Stimulated activated CD4-positive, alpha-beta T cell treated with anti-CD3 and anti-CD28 coated beads, Interleukin-15, amount 100 ng/mL, for 24 hours (primary cell): ENCODE results near the gene CCDC68.
"Not testable (repeated sequence)": the region's sequence is repeated elsewhere in the genome, so short reads cannot be mapped to it uniquely, and the experiment has no call there.

Source experiments
- DNase-seq: peaks from one replicate; pipeline ENCODE4 v3.0.0-alpha.2; 2020

CCDC68 gene

GRCh38 chr18:54958704-54959625 is at the start of gene CCDC68:
Gene CCDC68 (minus strand): TSS chr18:54959461. CDS start chr18:54942791, 16,670 bp downstream.
- DNase-seq = peak; percentile 11

DNA sequence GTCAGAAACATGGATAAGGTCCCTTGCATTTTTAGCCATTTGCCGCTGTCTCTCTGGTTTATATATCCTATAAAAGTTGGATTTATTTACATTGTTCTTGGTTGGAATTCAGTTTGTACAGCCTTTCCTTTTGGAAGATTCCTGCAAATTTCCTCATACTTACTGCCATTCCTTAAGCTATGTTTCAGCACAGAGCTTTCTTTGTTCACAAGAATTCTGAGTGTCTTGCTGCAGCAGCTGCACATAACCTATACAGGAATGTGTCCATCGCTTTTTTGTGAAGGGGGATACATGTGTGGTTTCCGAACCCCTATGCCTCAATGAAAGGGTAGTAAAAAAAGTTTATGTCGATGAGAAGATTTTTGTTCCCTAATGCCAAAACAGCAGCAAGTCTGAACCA is 48.3 kb upstream of the CCDC68 start:
- no peak for DNase-seq

GRCh38 chr18:55003695-55004094 is 44.4 kb upstream of the CCDC68 start:
- no peak for DNase-seq

GRCh38 chr18:55002261-55002660 is 43.0 kb upstream of the CCDC68 start:
- no peak for DNase-seq

- DNase-seq = no peak
Observed at GRCh38 chr18:55001394-55002024, 42.2 kb upstream of the CCDC68 start.

GRCh38 chr18:55000529-55000928 is 41.3 kb upstream of the CCDC68 start:
- no peak for DNase-seq

GRCh38 chr18:54999016-54999415 is 39.8 kb upstream of the CCDC68 start:
- DNase-seq = no peak

- no peak for DNase-seq
Observed at GRCh38 chr18:54995421-54996143, 36.3 kb upstream of the CCDC68 start.

DNA sequence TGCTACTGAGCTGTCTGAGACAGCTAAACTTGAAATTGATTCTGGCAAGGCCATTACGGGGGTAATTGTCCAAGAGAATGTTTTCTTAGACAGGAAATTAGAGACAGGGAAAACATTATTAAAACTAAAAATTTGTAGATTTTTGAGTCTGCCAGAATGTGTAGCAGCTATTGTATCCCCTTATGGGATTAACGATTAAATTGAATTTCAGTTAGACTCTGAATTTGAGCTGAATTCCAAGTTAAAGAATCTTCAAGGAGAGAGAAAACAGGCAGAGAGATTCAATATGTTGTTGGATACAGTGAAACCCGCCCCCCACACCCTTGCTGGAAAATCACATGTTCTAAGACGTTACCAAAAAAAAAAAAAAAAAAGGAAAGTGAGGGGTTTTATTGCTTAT is 32.7 kb upstream of the CCDC68 start:
- no peak for DNase-seq

DNA sequence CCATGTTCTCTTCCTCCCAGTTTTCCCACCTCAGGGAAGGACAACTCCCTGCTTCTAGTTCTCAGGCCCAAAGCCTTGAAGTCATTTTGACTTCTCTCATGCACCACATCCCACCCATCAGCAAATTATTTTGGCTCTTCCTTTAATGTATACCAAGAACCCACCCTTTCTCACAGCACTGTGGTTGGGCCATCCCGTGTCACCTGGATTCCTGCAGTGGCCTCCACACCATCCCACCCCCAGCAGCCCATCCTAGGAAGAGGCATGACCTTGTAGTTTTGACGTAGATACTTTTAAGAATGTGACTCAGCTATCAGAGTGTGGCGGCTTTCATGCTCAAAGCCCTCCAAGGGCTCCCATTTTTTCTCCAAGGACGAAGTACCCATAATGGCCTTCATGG is 25.6 kb upstream of the CCDC68 start:
- DNase-seq = no peak

GRCh38 chr18:54983791-54984190 is 24.5 kb upstream of the CCDC68 start:
- DNase-seq = no peak

- no peak for DNase-seq
Observed at GRCh38 chr18:54983041-54983686, 23.9 kb upstream of the CCDC68 start.

DNA sequence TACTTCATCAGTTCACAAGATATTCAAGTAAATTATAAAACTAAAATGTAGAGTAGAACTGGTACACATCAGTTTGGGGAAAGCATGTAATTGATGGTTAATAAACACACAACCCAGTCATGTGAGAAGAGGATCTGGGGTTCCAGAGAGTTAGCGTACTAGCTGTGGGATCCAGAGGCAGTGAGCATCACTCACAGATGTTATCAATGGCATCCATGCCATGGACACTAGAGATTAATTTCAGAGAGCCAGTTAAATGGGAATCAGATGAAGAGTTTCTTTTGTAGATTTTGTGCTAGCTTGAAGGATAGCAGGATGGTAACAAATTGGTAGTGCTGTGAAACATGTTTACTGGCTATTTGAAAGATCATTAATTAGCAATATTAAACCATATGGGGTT is 21.8 kb upstream of the CCDC68 start:
- no peak for DNase-seq

DNA sequence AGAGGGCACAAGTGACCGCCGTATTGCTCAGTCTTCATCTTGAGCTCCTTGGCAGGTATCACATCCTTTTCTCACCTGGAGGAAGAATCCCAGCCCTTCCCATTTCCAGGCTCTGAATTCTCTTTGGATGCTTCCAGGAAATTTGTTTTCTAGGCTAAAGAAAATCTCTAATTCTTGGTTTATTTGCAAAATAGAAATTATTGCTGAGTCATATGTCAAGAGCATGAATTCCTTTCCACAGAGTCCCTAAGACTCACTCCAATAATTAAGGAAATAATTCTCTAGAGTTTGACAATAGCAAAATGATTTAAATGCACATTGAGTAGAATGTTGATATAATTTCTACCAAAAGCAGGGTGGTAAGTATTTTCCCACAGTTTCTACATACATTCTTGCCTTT is 16.3 kb upstream of the CCDC68 start:
- DNase-seq = no peak

GRCh38 chr18:54973046-54973445 is 13.8 kb upstream of the CCDC68 start:
- no peak for DNase-seq

- no peak for DNase-seq
Observed at GRCh38 chr18:54968807-54969206, 9.5 kb upstream of the CCDC68 start.

DNA sequence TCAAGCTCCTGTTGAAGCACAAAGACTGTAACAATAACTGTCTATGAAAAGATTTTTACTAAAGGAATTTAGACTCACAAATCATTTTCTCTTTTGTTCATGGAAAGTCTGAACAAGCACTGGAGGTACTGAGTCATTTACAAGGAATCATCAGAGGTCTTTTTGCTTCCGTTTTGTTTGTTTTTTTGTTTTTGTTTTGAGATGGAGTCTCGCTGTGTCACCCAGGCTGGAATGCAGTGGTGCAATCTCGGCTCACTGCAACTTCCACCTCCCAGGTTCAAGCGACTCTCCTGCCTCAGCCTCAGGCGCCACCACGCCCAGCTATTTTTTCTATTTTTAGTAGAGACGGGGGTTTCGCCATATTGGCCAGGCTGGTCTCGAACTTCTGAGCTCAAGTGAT is 9.0 kb upstream of the CCDC68 start:
- DNase-seq = not testable (repeated sequence)

DNA sequence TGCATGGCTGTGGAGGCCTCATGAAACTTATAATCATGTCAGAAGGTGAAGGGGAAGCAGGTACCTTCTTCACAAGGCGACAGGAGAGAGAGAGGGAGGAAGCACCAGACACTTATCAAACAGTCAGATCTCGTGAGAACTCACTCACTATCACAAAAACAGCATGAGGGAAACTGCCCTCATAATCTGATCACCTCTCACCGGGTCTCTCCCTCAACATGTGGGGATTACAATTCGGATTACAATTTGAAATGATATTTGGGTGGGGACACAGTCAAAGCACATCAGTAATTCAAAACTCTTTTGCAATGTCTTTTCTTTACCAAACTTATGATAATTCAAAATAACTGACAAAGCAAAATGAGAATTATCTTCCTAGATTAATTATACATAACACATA is 8.5 kb upstream of the CCDC68 start:
- no peak for DNase-seq

DNA sequence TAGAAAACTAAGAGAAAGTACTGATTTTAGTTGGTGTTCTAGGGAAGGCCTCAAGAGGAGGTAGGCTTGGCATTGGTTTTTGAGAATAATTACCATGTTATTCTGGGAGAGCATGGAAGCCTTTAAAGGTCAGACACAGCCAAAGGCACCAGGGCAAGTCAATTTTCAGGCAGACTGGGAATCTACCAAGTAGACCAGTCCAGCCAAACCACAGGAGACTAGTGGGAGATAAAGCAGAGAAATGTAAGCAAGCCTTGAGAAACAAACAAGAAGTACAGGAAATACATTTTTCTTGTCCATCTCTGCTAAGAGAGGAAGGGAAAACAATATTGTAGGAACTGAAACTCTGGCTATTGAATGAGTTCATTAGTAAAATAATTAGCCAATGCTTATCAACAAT is 5.5 kb upstream of the CCDC68 start:
- DNase-seq = no peak

DNA sequence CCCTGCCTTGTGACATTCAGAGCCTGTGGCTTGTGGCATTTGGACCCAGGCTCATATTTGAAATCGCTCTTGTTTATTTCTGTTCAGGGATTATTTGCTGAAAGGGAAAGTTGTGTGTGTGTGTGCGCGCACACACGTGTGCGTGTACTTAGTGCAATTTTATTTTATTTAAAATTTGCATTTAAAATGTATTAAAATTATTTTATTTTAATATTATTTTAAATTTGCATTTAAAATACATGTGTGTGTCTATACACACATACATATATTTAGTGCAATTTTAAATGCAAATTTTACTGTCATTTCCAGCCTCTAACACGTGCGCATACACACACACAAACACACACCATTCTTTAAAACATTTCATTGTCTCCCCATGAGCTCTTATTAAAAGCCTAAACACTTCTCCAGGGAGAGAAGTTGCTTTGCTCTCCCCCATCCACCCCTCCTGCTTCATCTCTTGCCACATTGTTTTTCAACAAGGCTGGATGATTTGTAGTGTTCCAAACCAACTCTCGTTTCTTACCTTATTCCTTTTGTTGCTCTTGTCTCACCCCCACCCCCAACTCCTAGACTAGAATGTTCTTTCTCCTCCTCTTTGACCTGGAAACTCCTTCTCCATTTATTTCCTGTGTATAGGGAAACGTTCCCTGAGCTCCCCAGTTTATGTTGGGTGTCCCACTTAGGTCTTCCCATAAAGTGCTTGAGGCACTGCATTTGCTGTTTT is 3.8 kb upstream of the CCDC68 start:
- DNase-seq = no peak

GRCh38 chr18:54961868-54962267 is 2.6 kb upstream of the CCDC68 start:
- DNase-seq = no peak

- no peak for DNase-seq
Observed at GRCh38 chr18:54961016-54961423, 1.8 kb upstream of the CCDC68 start.
